GM23338 (cell line): ENCODE data around the gene AKR1B1. TPM values are rescaled to one million over a fixed set of nuclear protein-coding genes. Genes with fewer than 3 reads are reported as not detected.

Source experiments
- ATAC-seq: fragments of 200-7000 bp; cut with Tn5 transposase; 3 replicates; pipeline ENCODE4 v1.9.1; 2020
- DNase-seq: peaks from one replicate; pipeline ENCODE4 v3.0.0-alpha.2; 2015; ENCODE audit warnings: low spot score
- H2AFZ ChIP-seq: fragments of 200-600 bp; sonication (generic); 2 replicates; pipeline ENCODE4 v1.8.0; 2016; ENCODE audit warnings: antibody characterized with exemption, mild to moderate bottlenecking, moderate library complexity
- H3F3A ChIP-seq: fragments of 200-600 bp; sonication (generic); replicated peaks from 2 replicates; pipeline ENCODE4 v1.8.0; 2017; ENCODE audit warnings: antibody characterized with exemption, mixed run types, low read depth
- H3K27ac ChIP-seq: fragments of 200-600 bp; sonication (generic); 2 replicates; pipeline ENCODE4 v1.6.1; 2016; ENCODE audit warnings: low read depth
- H3K27me3 ChIP-seq: fragments of 200-600 bp; sonication (generic); 2 replicates; pipeline ENCODE4 v1.8.0; 2016; ENCODE audit warnings: mild to moderate bottlenecking, mixed run types, moderate library complexity; ENCODE audit not compliant: insufficient read depth
- H3K36me3 ChIP-seq: fragments of 200-600 bp; sonication (generic); 2 replicates; pipeline ENCODE4 v1.8.0; 2016; ENCODE audit warnings: mild to moderate bottlenecking; ENCODE audit not compliant: insufficient read depth
- H3K4me1 ChIP-seq: fragments of 200-600 bp; sonication (generic); 2 replicates; pipeline ENCODE4 v1.8.0; 2016; ENCODE audit warnings: mild to moderate bottlenecking, moderate library complexity; ENCODE audit not compliant: insufficient read depth
- H3K4me2 ChIP-seq: fragments of 200-600 bp; sonication (generic); 2 replicates; pipeline ENCODE4 v1.7.1; 2017; ENCODE audit warnings: mixed run types
- H3K4me3 ChIP-seq: fragments of 200-600 bp; sonication (generic); 2 replicates; pipeline ENCODE4 v1.6.1; 2016; ENCODE audit warnings: mixed run types
- H3K79me2 ChIP-seq: fragments of 200-600 bp; sonication (generic); replicated peaks from 2 replicates; pipeline ENCODE4 v1.8.0; 2017; ENCODE audit warnings: mild to moderate bottlenecking; ENCODE audit not compliant: insufficient read depth
- H3K9me2 ChIP-seq: fragments of 200-600 bp; sonication (generic); 2 replicates; pipeline ENCODE4 v1.8.0; 2017; ENCODE audit not compliant: insufficient read depth
- H4K20me1 ChIP-seq: fragments of 200-600 bp; sonication (generic); replicated peaks from 2 replicates; pipeline ENCODE4 v1.8.0; 2017; ENCODE audit warnings: mild to moderate bottlenecking; ENCODE audit not compliant: insufficient read depth
- H3K27ac Mint-ChIP-seq: 2 replicates; pipeline ENCODE4 v1.8.0; 2020; ENCODE audit warnings: inconsistent platforms, mild to moderate bottlenecking, moderate library complexity, mixed read lengths
- H3K27me3 Mint-ChIP-seq: 3 replicates; pipeline ENCODE4 v1.8.0; 2022; ENCODE audit warnings: low read depth, mild to moderate bottlenecking, moderate library complexity, mixed read lengths, inconsistent platforms; ENCODE audit not compliant: insufficient read depth, poor library complexity
- H3K36me3 Mint-ChIP-seq: 3 replicates; pipeline ENCODE4 v1.8.0; 2021; ENCODE audit warnings: low read depth, mild to moderate bottlenecking, inconsistent platforms, moderate library complexity, mixed read lengths
- H3K4me1 Mint-ChIP-seq: 3 replicates; pipeline ENCODE4 v1.8.0; 2020; ENCODE audit warnings: mild to moderate bottlenecking, inconsistent platforms, mixed read lengths
- H3K4me3 Mint-ChIP-seq: 3 replicates; pipeline ENCODE4 v1.8.0; 2021; ENCODE audit warnings: moderate library complexity, mild to moderate bottlenecking, inconsistent platforms, mixed read lengths
- H3K9me3 Mint-ChIP-seq: 3 replicates; pipeline ENCODE4 v1.8.0; 2020; ENCODE audit warnings: moderate library complexity, mild to moderate bottlenecking, inconsistent platforms, mixed read lengths
- ETS1 ChIP-seq: IDR thresholded peaks from 2 replicates; pipeline ENCODE4 v1.6.1; 2016; ENCODE audit warnings: antibody characterized with exemption
- JUNB ChIP-seq: IDR thresholded peaks from one replicate; pipeline ENCODE4 v1.6.1; 2016; ENCODE audit warnings: antibody characterized with exemption; ENCODE audit not compliant: unreplicated experiment
- NANOG ChIP-seq: IDR thresholded peaks from 2 replicates; pipeline ENCODE4 v1.6.1; 2016; ENCODE audit warnings: antibody characterized with exemption, borderline replicate concordance
- POLR2AphosphoS5 ChIP-seq: IDR thresholded peaks from 2 replicates; pipeline ENCODE4 v1.6.1; 2016; ENCODE audit warnings: antibody characterized with exemption, low read depth
- STAT1 ChIP-seq: IDR thresholded peaks from one replicate; pipeline ENCODE4 v1.6.1; 2016; ENCODE audit warnings: antibody characterized with exemption; ENCODE audit not compliant: unreplicated experiment
- polyA plus RNA-seq: library from polyadenylated mRNA; unstranded; fragments of >200 nt; fragmentation: Nextera tagmentation; extraction: Ambion mirVana; gene quantifications from 2 replicates; pipeline ENCODE4 v1.2.1, GENCODE V29; 2016
- total RNA-seq: library from RNA; depleted of rRNA; stranded (reverse); fragments of >200 nt; shearing (Covaris generic); gene quantifications from 2 replicates; pipeline ENCODE4 v1.2.3, GENCODE V29; 2014
- TF ChIP-seq, protein P1 (sequence below): fragments of 250-450 bp; sonication (Bioruptor Pico); IDR thresholded peaks from 2 replicates; pipeline ENCODE4 v1.5.0; 2020; ENCODE audit warnings: mild to moderate bottlenecking, moderate library complexity

AKR1B1 gene
- total and polyA plus RNA-seq, 2 experiments from 2014 or later = 132 to 154 TPM

DNA sequence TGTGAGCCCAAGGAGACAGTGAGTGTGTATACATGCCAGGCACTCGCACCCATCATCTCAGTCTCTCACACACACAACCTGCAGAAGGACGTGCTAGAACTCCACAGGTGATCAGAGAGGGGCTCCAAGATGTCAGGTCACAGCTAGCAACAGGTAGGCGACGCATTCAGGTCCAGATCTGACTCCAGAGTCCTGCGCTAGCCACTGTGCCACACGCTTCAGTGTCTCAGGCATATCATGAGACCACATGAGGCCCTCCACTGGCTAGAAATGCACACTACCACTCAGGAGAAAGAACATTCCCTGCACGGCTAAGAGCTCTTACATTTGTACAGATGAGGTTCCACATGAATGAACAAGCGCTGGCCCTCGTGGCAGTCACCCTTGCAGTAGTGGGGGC lies 11.5 kb downstream of the AKR1B1 start (continued):
- no peak for TF ChIP-seq ETS1

DNA sequence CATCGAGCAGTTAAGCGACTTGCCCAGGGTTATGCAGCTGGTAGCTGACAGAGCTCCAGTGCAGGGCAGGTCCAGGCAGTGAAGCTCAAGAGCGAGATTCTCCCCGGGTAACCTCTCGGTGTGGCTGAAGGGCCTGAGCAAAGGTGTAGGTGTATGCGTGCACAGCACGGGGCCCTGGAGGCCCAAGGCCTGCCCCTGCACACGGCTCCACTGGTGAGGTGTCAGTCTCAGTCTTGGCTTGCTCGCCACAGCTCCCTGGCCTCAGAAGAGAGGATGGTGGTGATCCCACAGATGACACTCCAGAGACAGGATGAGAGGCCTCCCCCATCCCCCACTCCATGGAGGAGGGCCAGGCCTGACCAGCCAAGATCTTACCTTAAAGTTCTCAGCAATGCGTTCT lies 12.0 kb downstream of the AKR1B1 start:
- ATAC-seq (no peak), DNase-seq (no peak)
- no peak for TF ChIP-seq STAT1
- TF ChIP-seq, protein P1, sequence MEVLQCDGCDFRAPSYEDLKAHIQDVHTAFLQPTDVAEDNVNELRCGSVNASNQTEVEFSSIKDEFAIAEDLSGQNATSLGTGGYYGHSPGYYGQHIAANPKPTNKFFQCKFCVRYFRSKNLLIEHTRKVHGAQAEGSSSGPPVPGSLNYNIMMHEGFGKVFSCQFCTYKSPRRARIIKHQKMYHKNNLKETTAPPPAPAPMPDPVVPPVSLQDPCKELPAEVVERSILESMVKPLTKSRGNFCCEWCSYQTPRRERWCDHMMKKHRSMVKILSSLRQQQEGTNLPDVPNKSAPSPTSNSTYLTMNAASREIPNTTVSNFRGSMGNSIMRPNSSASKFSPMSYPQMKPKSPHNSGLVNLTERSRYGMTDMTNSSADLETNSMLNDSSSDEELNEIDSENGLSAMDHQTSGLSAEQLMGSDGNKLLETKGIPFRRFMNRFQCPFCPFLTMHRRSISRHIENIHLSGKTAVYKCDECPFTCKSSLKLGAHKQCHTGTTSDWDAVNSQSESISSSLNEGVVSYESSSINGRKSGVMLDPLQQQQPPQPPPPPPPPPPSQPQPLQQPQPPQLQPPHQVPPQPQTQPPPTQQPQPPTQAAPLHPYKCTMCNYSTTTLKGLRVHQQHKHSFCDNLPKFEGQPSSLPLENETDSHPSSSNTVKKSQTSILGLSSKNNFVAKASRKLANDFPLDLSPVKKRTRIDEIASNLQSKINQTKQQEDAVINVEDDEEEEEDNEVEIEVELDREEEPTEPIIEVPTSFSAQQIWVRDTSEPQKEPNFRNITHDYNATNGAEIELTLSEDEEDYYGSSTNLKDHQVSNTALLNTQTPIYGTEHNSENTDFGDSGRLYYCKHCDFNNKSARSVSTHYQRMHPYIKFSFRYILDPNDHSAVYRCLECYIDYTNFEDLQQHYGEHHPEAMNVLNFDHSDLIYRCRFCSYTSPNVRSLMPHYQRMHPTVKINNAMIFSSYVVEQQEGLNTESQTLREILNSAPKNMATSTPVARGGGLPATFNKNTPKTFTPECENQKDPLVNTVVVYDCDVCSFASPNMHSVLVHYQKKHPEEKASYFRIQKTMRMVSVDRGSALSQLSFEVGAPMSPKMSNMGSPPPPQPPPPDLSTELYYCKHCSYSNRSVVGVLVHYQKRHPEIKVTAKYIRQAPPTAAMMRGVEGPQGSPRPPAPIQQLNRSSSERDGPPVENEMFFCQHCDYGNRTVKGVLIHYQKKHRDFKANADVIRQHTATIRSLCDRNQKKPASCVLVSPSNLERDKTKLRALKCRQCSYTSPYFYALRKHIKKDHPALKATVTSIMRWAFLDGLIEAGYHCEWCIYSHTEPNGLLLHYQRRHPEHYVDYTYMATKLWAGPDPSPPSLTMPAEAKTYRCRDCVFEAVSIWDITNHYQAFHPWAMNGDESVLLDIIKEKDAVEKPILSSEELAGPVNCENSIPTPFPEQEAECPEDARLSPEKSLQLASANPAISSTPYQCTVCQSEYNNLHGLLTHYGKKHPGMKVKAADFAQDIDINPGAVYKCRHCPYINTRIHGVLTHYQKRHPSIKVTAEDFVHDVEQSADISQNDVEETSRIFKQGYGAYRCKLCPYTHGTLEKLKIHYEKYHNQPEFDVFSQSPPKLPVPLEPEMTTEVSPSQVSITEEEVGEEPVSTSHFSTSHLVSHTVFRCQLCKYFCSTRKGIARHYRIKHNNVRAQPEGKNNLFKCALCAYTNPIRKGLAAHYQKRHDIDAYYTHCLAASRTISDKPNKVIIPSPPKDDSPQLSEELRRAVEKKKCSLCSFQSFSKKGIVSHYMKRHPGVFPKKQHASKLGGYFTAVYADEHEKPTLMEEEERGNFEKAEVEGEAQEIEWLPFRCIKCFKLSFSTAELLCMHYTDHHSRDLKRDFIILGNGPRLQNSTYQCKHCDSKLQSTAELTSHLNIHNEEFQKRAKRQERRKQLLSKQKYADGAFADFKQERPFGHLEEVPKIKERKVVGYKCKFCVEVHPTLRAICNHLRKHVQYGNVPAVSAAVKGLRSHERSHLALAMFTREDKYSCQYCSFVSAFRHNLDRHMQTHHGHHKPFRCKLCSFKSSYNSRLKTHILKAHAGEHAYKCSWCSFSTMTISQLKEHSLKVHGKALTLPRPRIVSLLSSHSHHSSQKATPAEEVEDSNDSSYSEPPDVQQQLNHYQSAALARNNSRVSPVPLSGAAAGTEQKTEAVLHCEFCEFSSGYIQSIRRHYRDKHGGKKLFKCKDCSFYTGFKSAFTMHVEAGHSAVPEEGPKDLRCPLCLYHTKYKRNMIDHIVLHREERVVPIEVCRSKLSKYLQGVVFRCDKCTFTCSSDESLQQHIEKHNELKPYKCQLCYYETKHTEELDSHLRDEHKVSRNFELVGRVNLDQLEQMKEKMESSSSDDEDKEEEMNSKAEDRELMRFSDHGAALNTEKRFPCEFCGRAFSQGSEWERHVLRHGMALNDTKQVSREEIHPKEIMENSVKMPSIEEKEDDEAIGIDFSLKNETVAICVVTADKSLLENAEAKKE = no peak
- Histone ChIP-seq H3K79me2 (no peaks in the 10 kb centered on the region), H3K27ac (no peak overlapping the region), H3K36me3 (peaks cover 35% of the 10 kb centered on the region), H2AFZ (no peak overlapping the region), H3F3A (no peaks in the 10 kb centered on the region), H3K4me1 (no peaks in the 10 kb centered on the region), H4K20me1 (peaks cover 9% of the 10 kb centered on the region; the same call in 1 of the 2 replicates), H3K27me3 (no peaks in the 10 kb centered on the region), H3K9me2 (no peaks in the 10 kb centered on the region), H3K4me2 (no peak overlapping the region), H3K4me3 (no peak overlapping the region)
- no peaks in the 10 kb centered on the region for H3K9me3 Mint-ChIP-seq
- H3K4me1 Mint-ChIP-seq = no peaks in the 10 kb centered on the region
- H3K27ac Mint-ChIP-seq = no peak overlapping the region
- peaks cover 92% of the 10 kb centered on the region for H3K36me3 Mint-ChIP-seq
- H3K27me3 Mint-ChIP-seq = peaks cover 4% of the 10 kb centered on the region
- no peak overlapping the region for H3K4me3 Mint-ChIP-seq

DNA sequence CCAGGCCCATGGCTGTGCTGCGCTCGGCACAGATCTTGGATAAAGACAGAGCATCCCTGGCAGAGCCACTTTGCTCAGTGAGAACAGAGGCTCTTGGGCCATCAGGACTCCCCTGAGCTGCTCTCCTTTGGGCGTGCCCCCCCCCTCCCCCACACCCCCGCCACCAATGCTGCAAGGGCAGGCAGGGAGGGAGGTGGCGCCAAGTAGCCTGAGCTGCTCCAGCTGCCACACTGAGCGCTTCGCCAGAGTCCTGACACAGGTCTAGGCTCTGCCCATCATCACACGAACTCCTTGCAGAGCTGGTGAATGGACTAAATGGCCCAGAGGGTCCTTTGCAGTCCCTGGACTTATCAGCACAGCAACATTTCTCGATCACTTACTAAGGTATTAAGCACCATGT lies 12.5 kb downstream of the AKR1B1 start:
- no peak overlapping the region for H3K4me3 ChIP-seq
- TF ChIP-seq POLR2AphosphoS5 (no peak), JUNB (no peak), NANOG (no peak)
- H3K9me2 ChIP-seq = no peaks in the 10 kb centered on the region
- no peak overlapping the region for H3K27ac ChIP-seq
- no peaks in the 10 kb centered on the region for H3K4me1 ChIP-seq
- peaks cover 38% of the 10 kb centered on the region for H3K36me3 ChIP-seq
- H3K27me3 ChIP-seq = no peaks in the 10 kb centered on the region
- no peak overlapping the region for H3K27ac Mint-ChIP-seq
- H3K79me2 ChIP-seq = no peaks in the 10 kb centered on the region
- DNase-seq = no peak
- no peaks in the 10 kb centered on the region for H3F3A ChIP-seq
- peaks cover 5% of the 10 kb centered on the region; the same call in 1 of the 2 replicates for H4K20me1 ChIP-seq
- peaks cover 93% of the 10 kb centered on the region for H3K36me3 Mint-ChIP-seq
- no peaks in the 10 kb centered on the region for H3K4me1 Mint-ChIP-seq
- H3K9me3 Mint-ChIP-seq = no peaks in the 10 kb centered on the region
- H3K4me3 Mint-ChIP-seq = no peak overlapping the region
- ATAC-seq = no peak
- H3K27me3 Mint-ChIP-seq = peaks cover 4% of the 10 kb centered on the region
- no peak overlapping the region for H3K4me2 ChIP-seq
- no peak overlapping the region for H2AFZ ChIP-seq
